A549 (cell line): Measurements from ENCODE around the gene SLPI. TPM values are rescaled to one million over a fixed set of nuclear protein-coding genes. Genes with fewer than 3 reads are reported as not detected.
A peak's percentile ranks its signal among the peaks of the same experiment; 100 is the strongest.

Experiments used
- ATAC-seq, 2 experiments: fragments of 200-7000 bp in 1 of 2; fragments of >200 bp in 1 of 2; cut with Nextera tagmentation in 1 of 2; cut with Tn5 transposase in 1 of 2; 3 replicates each; pipeline versions ENCODE4 v1.8.0 to v1.9.1; 2018 to 2020; ENCODE audit warnings: mild to moderate bottlenecking in 1 of 2, moderate library complexity in 1 of 2
- CTCF ChIA-PET: fragments of 300-600 bp; sonication (Branson Sonifier 250); formaldehyde crosslinking; extraction: SDS; loops from one replicate; lab custom pipeline; 2021; ENCODE audit warnings: antibody characterized with exemption, inconsistent platforms; lab: Yijun Ruan, JAX
- POLR2A ChIA-PET: fragments of 350-600 bp; formaldehyde crosslinking; extraction: SDS; loops from one replicate; lab custom pipeline; 2021; ENCODE audit warnings: antibody characterized with exemption, inconsistent platforms; lab: Yijun Ruan, JAX
- DNase-seq, 2 experiments: peaks; one replicate each; pipeline versions ENCODE4 v3.0.0 to v3.0.0-alpha.2; 2011 to 2016; ENCODE audit warnings: low read depth in 1 of 2, low spot score in 1 of 2
- FAIRE-seq: peaks from 2 replicates; lab custom pipeline; 2011; peaks lifted over from hg19 to GRCh38; lab: Jason Lieb, UNC
- H3K27ac ChIP-seq, 2 experiments: fragments of >200 bp; sonication (Bioruptor Twin); formaldehyde crosslinking; 3 replicates each; pipeline ENCODE4 v1.5.1; 2016 to 2017
- H3K4me1 ChIP-seq: fragments of >200 bp; sonication (Bioruptor Twin); formaldehyde crosslinking; 3 replicates; pipeline ENCODE4 v1.6.1; 2016
- H3K4me2 ChIP-seq: fragments of >200 bp; sonication (Bioruptor Twin); formaldehyde crosslinking; 3 replicates; pipeline ENCODE4 v1.6.1; 2016
- H3K4me3 ChIP-seq: fragments of >200 bp; sonication (Bioruptor Twin); formaldehyde crosslinking; 3 replicates; pipeline ENCODE4 v1.5.1; 2016
- H3K9me3 ChIP-seq: fragments of >200 bp; sonication (Bioruptor Twin); formaldehyde crosslinking; 3 replicates; pipeline ENCODE4 v1.6.1; 2016
- BHLHE40 ChIP-seq: IDR thresholded peaks from 2 replicates; pipeline ENCODE4 v1.6.1; 2012; ENCODE audit warnings: low read depth, low read length, inconsistent platforms
- CTCF ChIP-seq: fragments of >200 bp; sonication (Bioruptor Twin); formaldehyde crosslinking; IDR thresholded peaks from 3 replicates; pipeline ENCODE4 v1.5.1; 2016
- EHF ChIP-seq: fragments of 250-450 bp; sonication (Bioruptor Pico); IDR thresholded peaks from 2 replicates; pipeline ENCODE4 v1.5.0; 2020; ENCODE audit warnings: mild to moderate bottlenecking
- FOSB ChIP-seq: fragments of 250-450 bp; sonication (Bioruptor Pico); IDR thresholded peaks from 2 replicates; pipeline ENCODE4 v1.5.0; 2020; ENCODE audit warnings: mild to moderate bottlenecking, moderate library complexity
- FOXS1 ChIP-seq: fragments of 250-450 bp; sonication (Bioruptor Pico); IDR thresholded peaks from 2 replicates; pipeline ENCODE4 v1.5.0; 2020; ENCODE audit warnings: mild to moderate bottlenecking, moderate library complexity
- GATA3 ChIP-seq: IDR thresholded peaks from 2 replicates; pipeline ENCODE4 v1.6.1; 2012; ENCODE audit warnings: borderline replicate concordance
- HDAC2 ChIP-seq: fragments of 200-600 bp; sonication (generic); IDR thresholded peaks from 2 replicates; pipeline ENCODE4 v1.6.1; 2016
- MAFK ChIP-seq: fragments of 450-650 bp; IDR thresholded peaks from 2 replicates; pipeline ENCODE4 v1.6.1; 2014; ENCODE audit not compliant: partially characterized antibody
- MAX ChIP-seq: IDR thresholded peaks from 2 replicates; pipeline ENCODE4 v1.6.1; 2012
- MAZ ChIP-seq: fragments of 150-350 bp; IDR thresholded peaks from 2 replicates; pipeline ENCODE4 v1.6.1; 2014; ENCODE audit warnings: antibody characterized with exemption, low read depth, low read length, borderline replicate concordance
- NFE2L2 ChIP-seq: fragments of 150-350 bp; conservative IDR thresholded peaks from 2 replicates; pipeline ENCODE4 v1.6.1; 2014; ENCODE audit warnings: low read length
- NPAS2 ChIP-seq: fragments of 250-450 bp; sonication (Bioruptor Pico); IDR thresholded peaks from 2 replicates; pipeline ENCODE4 v1.8.0; 2022; ENCODE audit warnings: mild to moderate bottlenecking, moderate library complexity, borderline replicate concordance
- POLR2A ChIP-seq: IDR thresholded peaks from 2 replicates; pipeline ENCODE4 v1.6.1; 2012; ENCODE audit warnings: mild to moderate bottlenecking, low read length
- RAD21 ChIP-seq, 2 experiments: fragments of >200 bp in 1 of 2; sonication (Bioruptor Twin) in 1 of 2; formaldehyde crosslinking in 1 of 2; IDR thresholded peaks in 1 of 2; conservative IDR thresholded peaks in 1 of 2; 2 replicates in 1 of 2; 3 replicates in 1 of 2; pipeline ENCODE4 v1.6.1; 2012 to 2018; ENCODE audit warnings: inconsistent platforms in 1 of 2
- RARB ChIP-seq: fragments of 250-450 bp; sonication (Bioruptor Pico); IDR thresholded peaks from 2 replicates; pipeline ENCODE4 v1.8.0; 2021; ENCODE audit warnings: mild to moderate bottlenecking, moderate library complexity
- SREBF2 ChIP-seq: fragments of 450-650 bp; IDR thresholded peaks from 2 replicates; pipeline ENCODE4 v1.6.1; 2014; ENCODE audit warnings: mild to moderate bottlenecking, moderate library complexity
- USF2 ChIP-seq: fragments of 450-650 bp; IDR thresholded peaks from 2 replicates; pipeline ENCODE4 v1.6.1; 2014; ENCODE audit warnings: antibody characterized with exemption
- ZFP36 ChIP-seq: fragments of 450-650 bp; IDR thresholded peaks from 2 replicates; pipeline ENCODE4 v1.6.1; 2014; ENCODE audit warnings: borderline replicate concordance; ENCODE audit not compliant: partially characterized antibody
- WGBS: methylation state at CpG from one replicate; pipeline ENCODE4 v1.1.6; 2017; ENCODE audit errors: missing lambda C conversion rate; 5-methylcytosine and 5-hydroxymethylcytosine counted together
- polyA plus RNA-seq, 4 experiments: library from polyadenylated mRNA; depleted of rRNA in 3 of 4; stranded (reverse); fragments of >200 nt; fragmentation: RNase III in 1 of 4; extraction: RNeasy Plus Mini Kit Qiagen cat#74134 plus additional on column Dnase treatment in 1 of 4; gene quantifications; 2 replicates in 3 of 4; 3 replicates in 1 of 4; pipeline ENCODE4 v1.2.3, GENCODE V29; 2011 to 2017

The SLPI gene
- polyA plus RNA-seq, 2 of the 4 experiments (the other 2 are of a cell fraction) = 4.5 to 27.0 TPM

- H3K4me2 ChIP-seq = peak overlapping the region; percentile 39; the same call in 2 of the 3 replicates
- TF ChIP-seq CTCF (peak; percentile 35; the same call in 2 of the 3 replicates), SREBF2 (no peak), MAX (peak; percentile 33; the same call in 1 of the 2 replicates), MAZ (no peak), GATA3 (no peak), RAD21 (conservative IDR thresholded peaks at IDR 0.05 in 1 of 2, IDR thresholded peaks at IDR 0.05 in 1 of 2) (peak; percentile 28 to 60; a peak in 2 of 5 replicates), FOXS1 (CRISPR knock-in tag) (no peak), EHF (CRISPR knock-in tag) (no peak), NFE2L2 (no peak)
- TF ChIP-seq, all 56 proteins: peak for 3
- FAIRE-seq = no peak
- 25% methylated on average over 18 of the region's 18 CpGs for WGBS
- DNase-seq = peak in 1 of 2 experiments; percentile 54
- Histone ChIP-seq H3K27ac (no peak overlapping the region), H3K4me3 (peak overlapping the region; percentile 12; the same call in 1 of the 3 replicates), H3K9me3 (peaks cover 19% of the 10 kb centered on the region; the same call in 2 of the 3 replicates), H3K4me1 (no peaks in the 10 kb centered on the region)
- ChIA-PET CTCF (interaction anchor here (0.6 to 1.2 kb wide), 2 partner anchors 32 to 179 kb away, joined by 3 read pairs; no protein-coding TSS in a partner anchor), POLR2A (no interaction called here)
- peak; percentile 47 to 73; a peak in 3 of 6 replicates for ATAC-seq
These were observed 24.9 kb downstream of the SLPI start for GRCh38 chr20:45229264-45230056.

- ChIA-PET POLR2A (no interaction called here), CTCF (no interaction called here)
- H3K9me3 ChIP-seq = peaks cover 12% of the 10 kb centered on the region; the same call in 2 of the 3 replicates
- ATAC-seq (no peak), DNase-seq (no peak), FAIRE-seq (peak; percentile 65)
- no peak overlapping the region for H3K4me3 ChIP-seq
- no peak overlapping the region for H3K27ac ChIP-seq
- no peaks in the 10 kb centered on the region for H3K4me1 ChIP-seq
- no peak overlapping the region for H3K4me2 ChIP-seq
- WGBS = 92% methylated on average over 1 of the region's 1 CpG
- no peak for TF ChIP-seq GATA3
- peak; percentile 23 for TF ChIP-seq MAFK
These were observed 28.1 kb downstream of the SLPI start for GRCh38 chr20:45226287-45226686.

- DNase-seq = no peak
- H3K4me3 ChIP-seq = no peak overlapping the region
- ChIA-PET CTCF (interaction anchor here (1.2 kb wide), 1 partner anchor 23 kb away, joined by 3 read pairs; no protein-coding TSS in a partner anchor), POLR2A (no interaction called here)
- no peak overlapping the region for H3K27ac ChIP-seq
- no peaks in the 10 kb centered on the region for H3K4me1 ChIP-seq
- no peak for ATAC-seq
- TF ChIP-seq FOSB (CRISPR knock-in tag) (no peak), MAZ (no peak), ZFP36 (no peak), USF2 (no peak), POLR2A (no peak), BHLHE40 (no peak)
- FAIRE-seq = no peak
- no peak overlapping the region for H3K4me2 ChIP-seq
- H3K9me3 ChIP-seq = no peaks in the 10 kb centered on the region; the same call in 2 of the 3 replicates
These were observed 31.2 kb downstream of the SLPI start for GRCh38 chr20:45223136-45223535.

GRCh38 chr20:45221076-45221475, 33.3 kb downstream of the SLPI start, which contains the start of gene SEMG2:
SEMG2 (plus strand) TSS chr20:45221373; CDS start chr20:45221390, 17 bp downstream.
- 41% methylated on average over 4 of the region's 4 CpGs for WGBS
- FAIRE-seq = no peak
- TF ChIP-seq EHF (CRISPR knock-in tag) = no peak
- TF ChIP-seq NPAS2 (CRISPR knock-in tag) = no peak
- no peak for TF ChIP-seq HDAC2
- no peak for TF ChIP-seq RARB (CRISPR knock-in tag)
- TF ChIP-seq, all 56 proteins: peak for 0
- H3K27ac ChIP-seq = no peak within 1 kb of the TSS
- no peak within 1 kb of the TSS for H3K4me2 ChIP-seq
- ChIA-PET CTCF (interaction anchor here (1.2 to 1.4 kb wide), 2 partner anchors 16 to 36 kb away, joined by 3 read pairs; no protein-coding TSS in a partner anchor), POLR2A (no interaction called here)
- DNase-seq = no peak
- H3K4me1 ChIP-seq = no peaks in the 10 kb centered on the region
- no peaks in the 10 kb centered on the region; the same call in 2 of the 3 replicates for H3K9me3 ChIP-seq
- no peak for ATAC-seq
- H3K4me3 ChIP-seq = no peak within 1 kb of the TSS
